H1 (cell line): ENCODE results near the gene APBA2. TPM values are rescaled to one million over a fixed set of nuclear protein-coding genes. Genes with fewer than 3 reads are reported as not detected.

Experiments used
- CTCF ChIA-PET: fragments of 300-600 bp; sonication (Branson Sonifier 250); formaldehyde crosslinking; loops from one replicate; lab custom pipeline; 2021; ENCODE audit not compliant: partially characterized antibody; lab: Charles Lee
- POLR2A ChIA-PET: fragments of 300-600 bp; sonication (Branson Sonifier 250); formaldehyde crosslinking; loops from one replicate; lab custom pipeline; 2021; ENCODE audit warnings: inconsistent platforms; ENCODE audit not compliant: partially characterized antibody; lab: Charles Lee
- DNase-seq, 2 experiments: peaks; one replicate each; pipeline versions ENCODE4 v3.0.0 to v3.0.0-alpha.2; 2010 to 2022; ENCODE audit warnings: low spot score in 2 of 2, low read depth in 1 of 2, mixed read lengths in 1 of 2
- FAIRE-seq: peaks from 2 replicates; lab custom pipeline; 2011; peaks lifted over from hg19 to GRCh38; lab: Jason Lieb, UNC
- H2AFZ ChIP-seq: 2 replicates; pipeline ENCODE4 v1.8.1; 2012; ENCODE audit warnings: low read length, inconsistent platforms
- H2AK5ac ChIP-seq: 2 replicates; pipeline ENCODE4 v1.6.1; 2013; ENCODE audit warnings: low read depth, low read length
- H2BK120ac ChIP-seq: replicated peaks from 2 replicates; pipeline ENCODE3; 2013; ENCODE audit warnings: low read depth, low read length, inconsistent platforms
- H2BK12ac ChIP-seq: 2 replicates; pipeline ENCODE4 v1.6.1; 2013; ENCODE audit warnings: low read depth, low read length
- H2BK15ac ChIP-seq: 2 replicates; pipeline ENCODE4 v1.6.1; 2013; ENCODE audit warnings: low read length
- H2BK20ac ChIP-seq: 2 replicates; pipeline ENCODE4 v1.6.1; 2013; ENCODE audit warnings: low read length
- H2BK5ac ChIP-seq: 2 replicates; pipeline ENCODE4 v1.6.1; 2013; ENCODE audit warnings: low read depth, low read length
- H3K14ac ChIP-seq: 2 replicates; pipeline ENCODE4 v1.6.1; 2013; ENCODE audit warnings: inconsistent platforms; ENCODE audit not compliant: insufficient read length
- H3K18ac ChIP-seq: 2 replicates; pipeline ENCODE4 v1.6.1; 2013; ENCODE audit warnings: low read length; ENCODE audit errors: extremely low read depth
- H3K23ac ChIP-seq: 2 replicates; pipeline ENCODE4 v1.6.1; 2013; ENCODE audit warnings: inconsistent platforms; ENCODE audit not compliant: insufficient read length
- H3K23me2 ChIP-seq: 2 replicates; pipeline ENCODE4 v1.6.1; 2013; ENCODE audit warnings: low read depth, low read length
- H3K27ac ChIP-seq: 2 replicates; pipeline ENCODE4 v1.6.1; 2011; ENCODE audit warnings: low read depth, low read length, inconsistent platforms
- H3K27me3 ChIP-seq, 4 experiments: replicated peaks in 1 of 4; 1 replicate in 1 of 4; 2 replicates in 3 of 4; pipeline versions ENCODE4 v1.6.1 to v1.8.1; 2011 to 2013; ENCODE audit warnings: low read length in 3 of 4, mild to moderate bottlenecking in 3 of 4, inconsistent platforms in 2 of 4, mixed read lengths in 2 of 4, moderate library complexity in 1 of 4; ENCODE audit not compliant: control insufficient read depth in 3 of 4, insufficient read depth in 3 of 4; ENCODE audit errors: extremely low read depth in 1 of 4
- H3K36me3 ChIP-seq, 4 experiments: 2 replicates each; pipeline versions ENCODE4 v1.6.1 to v1.8.1; 2011 to 2013; ENCODE audit warnings: mild to moderate bottlenecking in 4 of 4, low read length in 3 of 4, moderate library complexity in 2 of 4, control low read depth in 1 of 4, inconsistent platforms in 1 of 4; ENCODE audit not compliant: insufficient read depth in 4 of 4, control insufficient read depth in 2 of 4
- H3K4ac ChIP-seq: replicated peaks from 2 replicates; pipeline ENCODE3; 2013; ENCODE audit warnings: low read length, low read depth, mixed read lengths, inconsistent platforms; ENCODE audit not compliant: insufficient read length
- H3K4me1 ChIP-seq, 4 experiments: replicated peaks in 1 of 4; 1 replicate in 1 of 4; 2 replicates in 3 of 4; pipeline versions ENCODE4 v1.6.1 to v1.8.1; 2011 to 2013; ENCODE audit warnings: low read length in 3 of 4, inconsistent platforms in 2 of 4, mixed read lengths in 1 of 4; ENCODE audit not compliant: insufficient read depth in 4 of 4, control insufficient read depth in 3 of 4
- H3K4me2 ChIP-seq, 2 experiments: 2 replicates each; pipeline versions ENCODE4 v1.6.1 to v1.8.1; 2011 to 2013; ENCODE audit warnings: low read depth in 2 of 2, low read length in 2 of 2, control low read depth in 1 of 2, inconsistent platforms in 1 of 2, mild to moderate bottlenecking in 1 of 2; ENCODE audit not compliant: insufficient read depth in 1 of 2
- H3K4me3 ChIP-seq, 4 experiments: fragments of 200-600, 300-600 bp in 1 of 4; sonication (generic), shearing (Covaris generic), sonication (Bioruptor Twin) in 1 of 4; 2 replicates each; pipeline versions ENCODE4 v1.5.1 to v1.8.1; 2011 to 2016; ENCODE audit warnings: low read length in 4 of 4, low read depth in 3 of 4, control low read depth in 2 of 4, inconsistent platforms in 2 of 4, mild to moderate bottlenecking in 2 of 4, mixed read lengths in 1 of 4, moderate library complexity in 1 of 4; ENCODE audit not compliant: insufficient read depth in 2 of 4; ENCODE audit errors: extremely low read depth in 1 of 4
- H3K56ac ChIP-seq: replicated peaks from 2 replicates; pipeline ENCODE3; 2013; ENCODE audit warnings: low read depth, mild to moderate bottlenecking, mixed read lengths, low read length, inconsistent platforms; ENCODE audit not compliant: insufficient read length
- H3K79me1 ChIP-seq: 2 replicates; pipeline ENCODE4 v1.6.1; 2013; ENCODE audit warnings: low read depth, low read length, control low read depth
- H3K79me2 ChIP-seq, 2 experiments: 2 replicates each; pipeline versions ENCODE4 v1.6.1 to v1.8.1; 2012 to 2013; ENCODE audit warnings: low read length in 2 of 2, mild to moderate bottlenecking in 2 of 2, inconsistent platforms in 1 of 2; ENCODE audit not compliant: insufficient read depth in 2 of 2, control insufficient read depth in 1 of 2
- H3K9ac ChIP-seq, 4 experiments: replicated peaks in 1 of 4; 1 replicate in 1 of 4; 2 replicates in 3 of 4; pipeline versions ENCODE4 v1.6.1 to v1.8.1; 2011 to 2013; ENCODE audit warnings: low read depth in 3 of 4, low read length in 3 of 4, control low read depth in 2 of 4, mild to moderate bottlenecking in 2 of 4, moderate library complexity in 2 of 4, inconsistent platforms in 1 of 4; ENCODE audit errors: extremely low read depth in 1 of 4
- H3K9me3 ChIP-seq, 2 experiments: 2 replicates each; pipeline versions ENCODE4 v1.6.1 to v1.8.1; 2012 to 2013; ENCODE audit warnings: mild to moderate bottlenecking in 2 of 2, moderate library complexity in 2 of 2, control low read depth in 1 of 2, inconsistent platforms in 1 of 2, low read depth in 1 of 2, low read length in 1 of 2, mixed read lengths in 1 of 2; ENCODE audit not compliant: insufficient read depth in 2 of 2
- H4K20me1 ChIP-seq, 2 experiments: replicated peaks in 1 of 2; 2 replicates each; pipeline versions ENCODE3 to v1.8.1; 2011 to 2013; ENCODE audit warnings: inconsistent platforms in 2 of 2, low read length in 2 of 2, mild to moderate bottlenecking in 1 of 2; ENCODE audit not compliant: insufficient read depth in 2 of 2, control insufficient read depth in 1 of 2
- H4K5ac ChIP-seq: 2 replicates; pipeline ENCODE4 v1.6.1; 2013; ENCODE audit warnings: low read length, low read depth, mixed read lengths, inconsistent platforms; ENCODE audit not compliant: insufficient read length
- H4K8ac ChIP-seq: 2 replicates; pipeline ENCODE4 v1.8.0; 2013; ENCODE audit warnings: mild to moderate bottlenecking, moderate library complexity, low read length, inconsistent platforms; ENCODE audit not compliant: insufficient read depth; ENCODE audit errors: extremely low read depth
- H4K91ac ChIP-seq: replicated peaks from 2 replicates; pipeline ENCODE3; 2013; ENCODE audit warnings: low read length, mixed read lengths, inconsistent platforms; ENCODE audit not compliant: insufficient read length
- ASH2L ChIP-seq: fragments of 200-600, 300-600 bp; sonication (generic); IDR thresholded peaks from one replicate; pipeline ENCODE4 v1.7.1; 2017; ENCODE audit warnings: low read length
- CEBPB ChIP-seq: IDR thresholded peaks from 2 replicates; pipeline ENCODE4 v1.6.1; 2012; ENCODE audit warnings: low read depth, low read length
- CHD2 ChIP-seq: IDR thresholded peaks from 2 replicates; pipeline ENCODE4 v1.6.1; 2012; ENCODE audit warnings: low read length, improper control_type of control experiment
- GABPA ChIP-seq: IDR thresholded peaks from 2 replicates; pipeline ENCODE4 v1.6.1; 2011; ENCODE audit warnings: mild to moderate bottlenecking, low read length, moderate library complexity, borderline replicate concordance; ENCODE audit not compliant: insufficient read depth
- HDAC2 ChIP-seq, 2 experiments: fragments of 300-600 bp in 1 of 2; sonication (generic) in 1 of 2; IDR thresholded peaks; 2 replicates each; pipeline ENCODE4 v1.6.1; 2011 to 2012; ENCODE audit warnings: low read depth in 2 of 2, low read length in 2 of 2, mild to moderate bottlenecking in 2 of 2, moderate library complexity in 2 of 2, borderline replicate concordance in 1 of 2, inconsistent platforms in 1 of 2
- JUN ChIP-seq: IDR thresholded peaks from 2 replicates; pipeline ENCODE4 v1.6.1; 2011; ENCODE audit warnings: low read depth, mild to moderate bottlenecking, improper control_type of control experiment, low read length
- JUND ChIP-seq: IDR thresholded peaks from 2 replicates; pipeline ENCODE4 v1.6.1; 2011; ENCODE audit warnings: mild to moderate bottlenecking, improper control_type of control experiment, low read length
- MAFK ChIP-seq: IDR thresholded peaks from 2 replicates; pipeline ENCODE4 v1.6.1; 2012; ENCODE audit warnings: low read depth, mild to moderate bottlenecking, improper control_type of control experiment, low read length
- MAX ChIP-seq: IDR thresholded peaks from 2 replicates; pipeline ENCODE4 v1.6.1; 2012; ENCODE audit warnings: inconsistent platforms
- RAD21 ChIP-seq, 2 experiments: IDR thresholded peaks in 1 of 2; conservative IDR thresholded peaks in 1 of 2; 2 replicates each; pipeline ENCODE4 v1.6.1; 2011; ENCODE audit warnings: low read depth in 2 of 2, low read length in 2 of 2, improper control_type of control experiment in 1 of 2, inconsistent platforms in 1 of 2, mild to moderate bottlenecking in 1 of 2, moderate library complexity in 1 of 2
- RFX5 ChIP-seq: IDR thresholded peaks from 2 replicates; pipeline ENCODE4 v1.6.1; 2011; ENCODE audit warnings: low read depth, low read length, improper control_type of control experiment, borderline replicate concordance
- TAF1 ChIP-seq: IDR thresholded peaks from 2 replicates; pipeline ENCODE4 v1.6.1; 2011; ENCODE audit warnings: mild to moderate bottlenecking, low read depth, low read length
- YY1 ChIP-seq: IDR thresholded peaks from 2 replicates; pipeline ENCODE4 v1.6.1; 2011; ENCODE audit warnings: low read depth, mild to moderate bottlenecking, low read length
- ZNF274 ChIP-seq: IDR thresholded peaks from 2 replicates; pipeline ENCODE4 v1.7.0; 2012; ENCODE audit warnings: low read length, borderline replicate concordance; ENCODE audit errors: extremely low read depth
- WGBS, 2 experiments: shearing (Covaris generic) in 1 of 2; methylation state at CpG; one replicate each; pipeline versions ENCODE4 v1.1.6 to v1.1.7; 2013 to 2015; ENCODE audit warnings: low lambda C conversion rate in 2 of 2, mixed read lengths in 2 of 2, inconsistent platforms in 1 of 2, low coverage in 1 of 2, missing lambda C conversion rate in 1 of 2; ENCODE audit not compliant: insufficient replicate concordance in 2 of 2, insufficient coverage in 1 of 2, insufficient read length in 1 of 2; ENCODE audit errors: extremely low coverage in 1 of 2, missing lambda C conversion rate in 1 of 2; 5-methylcytosine and 5-hydroxymethylcytosine counted together
- polyA plus RNA-seq, 7 experiments: library from polyadenylated mRNA; depleted of rRNA in 3 of 7; stranded (reverse) in 5 of 7; unstranded in 2 of 7; fragments of >200 nt in 5 of 7; fragments of 200-250 nt in 2 of 7; gene quantifications; 1 replicate in 5 of 7; 2 replicates in 1 of 7; 4 replicates in 1 of 7; pipeline versions ENCODE4 v1.2.1 to v1.2.3, GENCODE V29; 2011 to 2013; ENCODE audit warnings: missing spikeins in 2 of 7, mixed read lengths in 2 of 7
- total RNA-seq: library from RNA; stranded (reverse); fragmentation: NEBNext Ultra II Directional; extraction: Animal tissue kit (Norgen Biotek cat#: 25700); gene quantifications from 2 replicates; pipeline ENCODE4 v1.2.1, GENCODE V29; 2021

Gene APBA2
- total and polyA plus RNA-seq, 2 of the 8 experiments (the other 6 are each of a cell fraction or from before 2014, with no cell fraction given): 15.5 to 19.0 TPM

- H3K56ac ChIP-seq: no peak overlapping the region
- H3K79me2 ChIP-seq: no peaks in the 10 kb centered on the region
- H4K91ac ChIP-seq: no peak overlapping the region
- H3K23ac ChIP-seq: no peak overlapping the region
- H3K4me2 ChIP-seq: no peak overlapping the region
- DNase-seq: no peak
- H2BK12ac ChIP-seq: no peak overlapping the region
- no peak overlapping the region for H4K8ac ChIP-seq
- H3K4ac ChIP-seq: no peak overlapping the region
- no peak overlapping the region for H2BK120ac ChIP-seq
- H3K9ac ChIP-seq: peak overlapping the region in 1 of 4 experiments; percentile 24; a peak in 1 of 7 replicates
- no peak overlapping the region for H3K4me3 ChIP-seq
- H3K23me2 ChIP-seq: no peaks in the 10 kb centered on the region
- H2AK5ac ChIP-seq: peak overlapping the region; percentile 1; the same call in 1 of the 2 replicates
- H2BK15ac ChIP-seq: no peak overlapping the region
- no peaks in the 10 kb centered on the region for H3K79me1 ChIP-seq
- CTCF ChIA-PET: interaction anchor here (0.6 to 6.0 kb wide), 22 partner anchors 8 to 469 kb away, joined by 3 to 46 read pairs (median 5); no protein-coding TSS in a partner anchor
- no peaks in the 10 kb centered on the region for H3K36me3 ChIP-seq
- H3K27ac ChIP-seq: no peak overlapping the region
- no peaks in the 10 kb centered on the region for H4K20me1 ChIP-seq
- H3K9me3 ChIP-seq: no peaks in the 10 kb centered on the region
- no peak overlapping the region for H2AFZ ChIP-seq
- POLR2A ChIA-PET: no interaction called here
- 93% methylated on average over 6 of the region's 6 CpGs; no CpG with 5 or more reads in 1 of the 2 experiments for WGBS, 2 experiments
- peaks cover 2 to 5% (median 4%) of the 10 kb centered on the region in 4 experiments; a peak in 5 of 7 replicates for H3K4me1 ChIP-seq
- H3K27me3 ChIP-seq: no peaks in the 10 kb centered on the region; a peak in 1 of 7 replicates
- no peak for FAIRE-seq
- no peak overlapping the region for H3K14ac ChIP-seq
- H2BK5ac ChIP-seq: no peak overlapping the region; the same call in 1 of the 2 replicates
- no peak overlapping the region for H4K5ac ChIP-seq
- H2BK20ac ChIP-seq: no peak overlapping the region
- no peak overlapping the region for H3K18ac ChIP-seq
- no peak for TF ChIP-seq CEBPB
- TF ChIP-seq RFX5: no peak
- no peak for TF ChIP-seq ASH2L
- TF ChIP-seq MAFK: no peak
- TF ChIP-seq MAX: no peak
- TF ChIP-seq TAF1: no peak
- no peak for TF ChIP-seq GABPA
- no peak for TF ChIP-seq JUND
- no peak for TF ChIP-seq JUN
- TF ChIP-seq CHD2: no peak
- TF ChIP-seq YY1: no peak
- TF ChIP-seq ZNF274: no peak
- no peak for TF ChIP-seq RAD21 (IDR thresholded peaks at IDR 0.05 in 1 of 2, conservative IDR thresholded peaks at IDR 0.05 in 1 of 2; ENCODE audit: low read depth in 2 of 2, low read length in 2 of 2)
- TF ChIP-seq HDAC2 (IDR thresholded peaks at IDR 0.05; ENCODE audit: borderline replicate concordance in 1 of 2, low read depth in 2 of 2, low read length in 2 of 2): no peak
Observed at GRCh38 chr15:28982886-28983285, 97.1 kb downstream of the APBA2 start.
